ENCODE measurements around the gene BTG4. TPM values are rescaled to one million over a fixed set of nuclear protein-coding genes. Genes with fewer than 3 reads are reported as not detected.

BTG4 gene
- total and polyA plus RNA-seq, 9 of the 15 experiments (the other 6 are each of a cell fraction or from before 2014, with no cell fraction given), result not detected

DNA sequence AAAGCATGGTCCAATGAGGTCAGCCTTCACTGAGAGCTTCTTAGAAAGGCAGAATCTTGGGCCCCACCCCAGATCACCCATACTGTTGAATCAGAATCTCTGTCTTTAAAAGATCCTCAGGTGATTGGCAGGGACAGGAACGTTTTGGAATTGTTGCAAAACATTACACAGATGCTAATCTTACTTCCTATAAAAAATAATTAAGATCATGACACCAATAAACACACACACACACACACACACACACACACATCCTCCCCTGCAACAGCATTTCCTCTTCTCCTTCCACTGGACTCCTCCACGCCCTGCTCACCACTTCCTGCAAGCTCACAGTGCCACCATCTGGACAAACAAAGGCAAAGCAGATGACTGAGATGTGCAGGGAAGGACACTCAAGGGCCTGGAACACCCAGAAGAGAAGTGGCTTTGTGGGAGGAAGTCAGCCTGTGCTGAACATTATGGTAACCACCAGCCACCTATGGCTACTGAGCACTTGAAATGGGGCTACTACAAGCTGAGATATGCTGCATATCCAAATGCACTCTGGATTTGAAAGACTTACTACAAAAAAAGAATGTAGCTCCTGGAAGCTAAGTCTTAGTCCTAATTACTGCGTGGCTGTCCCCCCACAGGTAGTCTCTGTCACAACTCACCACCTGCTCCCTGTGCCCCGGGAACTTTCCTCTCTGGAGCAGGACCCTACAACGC, 65.6 kb downstream of the BTG4 start (continued):
- TF ChIP-seq, protein P1, sequence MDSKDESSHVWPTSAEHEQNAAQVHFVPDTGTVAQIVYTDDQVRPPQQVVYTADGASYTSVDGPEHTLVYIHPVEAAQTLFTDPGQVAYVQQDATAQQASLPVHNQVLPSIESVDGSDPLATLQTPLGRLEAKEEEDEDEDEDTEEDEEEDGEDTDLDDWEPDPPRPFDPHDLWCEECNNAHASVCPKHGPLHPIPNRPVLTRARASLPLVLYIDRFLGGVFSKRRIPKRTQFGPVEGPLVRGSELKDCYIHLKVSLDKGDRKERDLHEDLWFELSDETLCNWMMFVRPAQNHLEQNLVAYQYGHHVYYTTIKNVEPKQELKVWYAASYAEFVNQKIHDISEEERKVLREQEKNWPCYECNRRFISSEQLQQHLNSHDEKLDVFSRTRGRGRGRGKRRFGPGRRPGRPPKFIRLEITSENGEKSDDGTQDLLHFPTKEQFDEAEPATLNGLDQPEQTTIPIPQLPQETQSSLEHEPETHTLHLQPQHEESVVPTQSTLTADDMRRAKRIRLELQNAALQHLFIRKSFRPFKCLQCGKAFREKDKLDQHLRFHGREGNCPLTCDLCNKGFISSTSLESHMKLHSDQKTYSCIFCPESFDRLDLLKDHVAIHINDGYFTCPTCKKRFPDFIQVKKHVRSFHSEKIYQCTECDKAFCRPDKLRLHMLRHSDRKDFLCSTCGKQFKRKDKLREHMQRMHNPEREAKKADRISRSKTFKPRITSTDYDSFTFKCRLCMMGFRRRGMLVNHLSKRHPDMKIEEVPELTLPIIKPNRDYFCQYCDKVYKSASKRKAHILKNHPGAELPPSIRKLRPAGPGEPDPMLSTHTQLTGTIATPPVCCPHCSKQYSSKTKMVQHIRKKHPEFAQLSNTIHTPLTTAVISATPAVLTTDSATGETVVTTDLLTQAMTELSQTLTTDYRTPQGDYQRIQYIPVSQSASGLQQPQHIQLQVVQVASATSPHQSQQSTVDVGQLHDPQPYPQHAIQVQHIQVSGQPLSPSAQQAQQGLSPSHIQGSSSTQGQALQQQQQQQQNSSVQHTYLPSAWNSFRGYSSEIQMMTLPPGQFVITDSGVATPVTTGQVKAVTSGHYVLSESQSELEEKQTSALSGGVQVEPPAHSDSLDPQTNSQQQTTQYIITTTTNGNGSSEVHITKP (IDR thresholded peaks at IDR 0.05; ENCODE audit: partially characterized antibody), result peak; percentile 27
- TF ChIP-seq SMAD3 (CRISPR knock-in tag; conservative IDR thresholded peaks at IDR 0.05), result 0 out of 2 replicates have a peak, but pooled peaks have one; percentile 31
- TF ChIP-seq, protein P2, sequence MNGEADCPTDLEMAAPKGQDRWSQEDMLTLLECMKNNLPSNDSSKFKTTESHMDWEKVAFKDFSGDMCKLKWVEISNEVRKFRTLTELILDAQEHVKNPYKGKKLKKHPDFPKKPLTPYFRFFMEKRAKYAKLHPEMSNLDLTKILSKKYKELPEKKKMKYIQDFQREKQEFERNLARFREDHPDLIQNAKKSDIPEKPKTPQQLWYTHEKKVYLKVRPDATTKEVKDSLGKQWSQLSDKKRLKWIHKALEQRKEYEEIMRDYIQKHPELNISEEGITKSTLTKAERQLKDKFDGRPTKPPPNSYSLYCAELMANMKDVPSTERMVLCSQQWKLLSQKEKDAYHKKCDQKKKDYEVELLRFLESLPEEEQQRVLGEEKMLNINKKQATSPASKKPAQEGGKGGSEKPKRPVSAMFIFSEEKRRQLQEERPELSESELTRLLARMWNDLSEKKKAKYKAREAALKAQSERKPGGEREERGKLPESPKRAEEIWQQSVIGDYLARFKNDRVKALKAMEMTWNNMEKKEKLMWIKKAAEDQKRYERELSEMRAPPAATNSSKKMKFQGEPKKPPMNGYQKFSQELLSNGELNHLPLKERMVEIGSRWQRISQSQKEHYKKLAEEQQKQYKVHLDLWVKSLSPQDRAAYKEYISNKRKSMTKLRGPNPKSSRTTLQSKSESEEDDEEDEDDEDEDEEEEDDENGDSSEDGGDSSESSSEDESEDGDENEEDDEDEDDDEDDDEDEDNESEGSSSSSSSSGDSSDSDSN (IDR thresholded peaks at IDR 0.05; ENCODE audit: borderline replicate concordance in 1 of 2, low read depth in 2 of 2, low read length in 2 of 2), result no peak
- TF ChIP-seq POLR2B (IDR thresholded peaks at IDR 0.05; ENCODE audit: low read depth, partially characterized antibody), result no peak
- no peak for TF ChIP-seq ZFP30 (CRISPR knock-in tag; IDR thresholded peaks at IDR 0.05; ENCODE audit: borderline replicate concordance)
- TF ChIP-seq, protein P3, sequence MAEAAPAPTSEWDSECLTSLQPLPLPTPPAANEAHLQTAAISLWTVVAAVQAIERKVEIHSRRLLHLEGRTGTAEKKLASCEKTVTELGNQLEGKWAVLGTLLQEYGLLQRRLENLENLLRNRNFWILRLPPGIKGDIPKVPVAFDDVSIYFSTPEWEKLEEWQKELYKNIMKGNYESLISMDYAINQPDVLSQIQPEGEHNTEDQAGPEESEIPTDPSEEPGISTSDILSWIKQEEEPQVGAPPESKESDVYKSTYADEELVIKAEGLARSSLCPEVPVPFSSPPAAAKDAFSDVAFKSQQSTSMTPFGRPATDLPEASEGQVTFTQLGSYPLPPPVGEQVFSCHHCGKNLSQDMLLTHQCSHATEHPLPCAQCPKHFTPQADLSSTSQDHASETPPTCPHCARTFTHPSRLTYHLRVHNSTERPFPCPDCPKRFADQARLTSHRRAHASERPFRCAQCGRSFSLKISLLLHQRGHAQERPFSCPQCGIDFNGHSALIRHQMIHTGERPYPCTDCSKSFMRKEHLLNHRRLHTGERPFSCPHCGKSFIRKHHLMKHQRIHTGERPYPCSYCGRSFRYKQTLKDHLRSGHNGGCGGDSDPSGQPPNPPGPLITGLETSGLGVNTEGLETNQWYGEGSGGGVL (CRISPR knock-in tag; IDR thresholded peaks at IDR 0.05), result no peak
- peak; percentile 67; the same call in 1 of the 2 replicates for TF ChIP-seq SMARCA5 (IDR thresholded peaks at IDR 0.05)
- TF ChIP-seq, protein P4, sequence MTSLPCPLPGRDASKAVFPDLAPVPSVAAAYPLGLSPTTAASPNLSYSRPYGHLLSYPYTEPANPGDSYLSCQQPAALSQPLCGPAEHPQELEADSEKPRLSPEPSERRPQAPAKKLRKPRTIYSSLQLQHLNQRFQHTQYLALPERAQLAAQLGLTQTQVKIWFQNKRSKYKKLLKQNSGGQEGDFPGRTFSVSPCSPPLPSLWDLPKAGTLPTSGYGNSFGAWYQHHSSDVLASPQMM (CRISPR knock-in tag; IDR thresholded peaks at IDR 0.05), result no peak
- TF ChIP-seq, protein P5, sequence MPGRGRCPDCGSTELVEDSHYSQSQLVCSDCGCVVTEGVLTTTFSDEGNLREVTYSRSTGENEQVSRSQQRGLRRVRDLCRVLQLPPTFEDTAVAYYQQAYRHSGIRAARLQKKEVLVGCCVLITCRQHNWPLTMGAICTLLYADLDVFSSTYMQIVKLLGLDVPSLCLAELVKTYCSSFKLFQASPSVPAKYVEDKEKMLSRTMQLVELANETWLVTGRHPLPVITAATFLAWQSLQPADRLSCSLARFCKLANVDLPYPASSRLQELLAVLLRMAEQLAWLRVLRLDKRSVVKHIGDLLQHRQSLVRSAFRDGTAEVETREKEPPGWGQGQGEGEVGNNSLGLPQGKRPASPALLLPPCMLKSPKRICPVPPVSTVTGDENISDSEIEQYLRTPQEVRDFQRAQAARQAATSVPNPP (IDR thresholded peaks at IDR 0.05; ENCODE audit: borderline replicate concordance, insufficient read depth, insufficient read length), result no peak
- TF ChIP-seq TOE1 (IDR thresholded peaks at IDR 0.05; ENCODE audit: borderline replicate concordance), result 0 out of 2 replicates have a peak, but pooled peaks have one; percentile 44
- no peak for TF ChIP-seq TOE1 (CRISPR knock-in tag; IDR thresholded peaks at IDR 0.05; ENCODE audit: borderline replicate concordance, low read depth)
- TF ChIP-seq FOXP1 (CRISPR knock-in tag; IDR thresholded peaks at IDR 0.05), result no peak
- TF ChIP-seq, protein P6, sequence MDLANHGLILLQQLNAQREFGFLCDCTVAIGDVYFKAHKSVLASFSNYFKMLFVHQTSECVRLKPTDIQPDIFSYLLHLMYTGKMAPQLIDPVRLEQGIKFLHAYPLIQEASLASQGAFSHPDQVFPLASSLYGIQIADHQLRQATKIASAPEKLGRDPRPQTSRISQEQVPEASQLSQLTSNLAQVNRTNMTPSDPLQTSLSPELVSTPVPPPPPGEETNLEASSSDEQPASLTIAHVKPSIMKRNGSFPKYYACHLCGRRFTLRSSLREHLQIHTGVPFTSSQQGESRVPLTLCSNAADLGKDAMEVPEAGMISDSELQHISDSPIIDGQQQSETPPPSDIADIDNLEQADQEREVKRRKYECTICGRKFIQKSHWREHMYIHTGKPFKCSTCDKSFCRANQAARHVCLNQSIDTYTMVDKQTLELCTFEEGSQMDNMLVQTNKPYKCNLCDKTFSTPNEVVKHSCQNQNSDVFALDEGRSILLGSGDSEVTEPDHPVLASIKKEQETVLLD (IDR thresholded peaks at IDR 0.05), result 0 out of 2 replicates have a peak, but pooled peaks have one; percentile 20
- TF ChIP-seq NFIC (IDR thresholded peaks at IDR 0.05), result peak; percentile 27; the same call in 1 of the 2 replicates
- TF ChIP-seq PCBP1 (IDR thresholded peaks at IDR 0.05; ENCODE audit: low read depth, low read length, poor library complexity, severe bottlenecking), result no peak

All from K562 (cell line).